ENCODE results near the gene TP53TG3D.
"Not testable (repeated sequence)": the region's sequence is repeated elsewhere in the genome, so short reads cannot be mapped to it uniquely, and the experiment has no call there.

The TP53TG3D gene, protein sequence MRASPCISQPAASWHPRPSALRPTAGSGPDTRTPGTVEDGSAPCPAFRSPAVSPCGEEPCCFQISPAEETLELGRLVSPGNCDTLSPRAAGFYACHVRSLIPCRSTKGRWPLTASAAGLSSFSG

DNA sequence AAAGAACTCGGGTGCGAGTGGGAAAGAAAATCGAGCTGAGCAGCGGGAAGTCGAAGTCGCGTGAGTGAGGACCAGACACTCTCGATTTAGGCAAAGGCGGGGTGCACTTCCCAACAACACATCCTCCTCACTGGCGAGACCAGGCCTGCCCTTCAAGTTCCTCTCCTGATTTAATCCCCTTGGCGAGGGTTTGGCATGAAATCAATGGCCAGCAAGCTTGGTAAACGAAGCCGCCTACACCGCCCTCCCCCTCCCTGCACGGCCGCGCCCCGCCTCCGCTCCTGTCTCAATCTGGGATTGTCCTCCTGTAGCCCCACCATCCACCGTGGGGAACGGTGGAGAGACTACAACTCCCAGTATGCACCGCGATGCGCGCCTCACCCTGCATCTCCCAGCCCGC is at the start of gene TP53TG3D:
Gene TP53TG3D (plus strand): TSS at position 301 of the 400 bp plus-strand sequence. CDS start 68 bp downstream, at position 369.
- H3K9me3 ChIP-seq (ENCODE audit: control insufficient read depth, insufficient read depth, low read length); H3K36me3 ChIP-seq (ENCODE audit: control insufficient read depth, insufficient read depth, low read length); H3K9ac ChIP-seq (ENCODE audit: low read depth, low read length); H3K4me1 ChIP-seq (ENCODE audit: control insufficient read depth, insufficient read depth, low read length); H3K27me3 ChIP-seq (ENCODE audit: control insufficient read depth, insufficient read depth, low read length); H3K4me3 ChIP-seq (ENCODE audit: low read depth, low read length): not testable (repeated sequence)

DNA sequence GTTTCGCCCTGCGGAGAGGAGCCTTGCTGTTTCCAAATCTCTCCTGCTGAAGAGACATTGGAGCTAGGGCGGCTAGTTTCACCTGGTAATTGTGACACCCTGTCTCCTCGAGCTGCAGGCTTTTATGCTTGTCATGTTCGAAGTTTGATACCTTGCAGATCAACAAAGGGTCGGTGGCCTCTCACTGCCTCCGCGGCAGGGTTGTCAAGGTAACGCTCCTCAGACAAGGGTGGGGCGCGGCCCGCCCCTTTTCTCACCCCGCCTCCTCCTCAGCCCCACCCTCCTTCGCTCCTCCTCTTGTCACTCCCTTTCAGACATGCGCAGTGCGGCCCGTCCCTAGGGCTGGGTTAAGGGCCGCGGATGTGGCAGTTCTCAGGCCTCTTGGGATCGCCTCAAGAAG is 421 bp downstream of the TP53TG3D start:
- not testable (repeated sequence) for H3K4me3 ChIP-seq (ENCODE audit: low read depth, low read length); H3K36me3 ChIP-seq (ENCODE audit: control insufficient read depth, insufficient read depth, low read length); H3K4me1 ChIP-seq (ENCODE audit: control insufficient read depth, insufficient read depth, low read length); H3K27me3 ChIP-seq (ENCODE audit: control insufficient read depth, insufficient read depth, low read length); H3K9me3 ChIP-seq (ENCODE audit: control insufficient read depth, insufficient read depth, low read length); H3K9ac ChIP-seq (ENCODE audit: low read depth, low read length)

DNA sequence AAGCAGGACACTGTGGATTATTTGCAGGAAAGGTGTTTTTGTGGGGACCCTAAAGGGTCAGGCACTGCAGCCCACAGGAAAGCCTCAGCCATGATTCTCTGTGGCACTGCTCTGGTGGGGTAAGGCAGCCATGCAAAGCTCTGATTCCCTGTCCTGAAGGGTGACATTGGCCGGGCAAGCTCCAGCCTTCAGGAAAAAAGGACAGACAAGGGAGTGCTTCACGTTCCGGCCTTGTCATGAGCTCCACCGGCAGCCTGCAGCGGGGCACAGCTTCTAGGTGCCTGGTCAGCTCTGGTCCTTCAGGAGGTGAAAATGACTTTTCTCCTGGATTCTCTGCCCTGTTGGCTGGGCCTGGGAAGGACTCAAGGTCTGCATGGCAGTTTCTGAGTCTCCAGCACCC is 8.4 kb downstream of the TP53TG3D start:
- H3K27me3 ChIP-seq (ENCODE audit: control insufficient read depth, insufficient read depth, low read length); H3K9me3 ChIP-seq (ENCODE audit: control insufficient read depth, insufficient read depth, low read length); H3K4me1 ChIP-seq (ENCODE audit: control insufficient read depth, insufficient read depth, low read length); H3K9ac ChIP-seq (ENCODE audit: low read depth, low read length); H3K36me3 ChIP-seq (ENCODE audit: control insufficient read depth, insufficient read depth, low read length); H3K4me3 ChIP-seq (ENCODE audit: low read depth, low read length): not testable (repeated sequence)

DNA sequence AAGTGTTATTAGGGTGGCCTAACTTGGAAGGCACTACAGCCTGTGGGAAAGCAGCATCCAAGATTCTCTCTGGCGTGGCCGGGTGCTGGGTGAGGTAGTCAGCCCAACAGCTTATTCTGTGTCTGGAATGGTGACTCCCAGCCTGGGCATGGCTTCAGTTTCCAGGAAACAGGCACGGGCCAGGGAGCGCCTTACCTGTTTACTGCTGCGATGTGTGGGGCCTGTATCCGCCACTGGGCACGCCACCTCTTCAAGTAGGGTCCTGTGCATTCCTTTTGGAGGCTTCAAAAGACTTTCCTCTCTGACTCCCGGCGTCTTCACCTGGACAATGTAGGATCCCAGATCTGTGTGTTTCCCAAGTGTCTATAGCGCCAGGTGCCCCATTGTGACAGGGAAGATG is 10.5 kb downstream of the TP53TG3D start:
- H3K9ac ChIP-seq (ENCODE audit: low read depth, low read length); H3K9me3 ChIP-seq (ENCODE audit: control insufficient read depth, insufficient read depth, low read length); H3K4me1 ChIP-seq (ENCODE audit: control insufficient read depth, insufficient read depth, low read length); H3K27me3 ChIP-seq (ENCODE audit: control insufficient read depth, insufficient read depth, low read length); H3K4me3 ChIP-seq (ENCODE audit: low read depth, low read length); H3K36me3 ChIP-seq (ENCODE audit: control insufficient read depth, insufficient read depth, low read length): not testable (repeated sequence)

DNA sequence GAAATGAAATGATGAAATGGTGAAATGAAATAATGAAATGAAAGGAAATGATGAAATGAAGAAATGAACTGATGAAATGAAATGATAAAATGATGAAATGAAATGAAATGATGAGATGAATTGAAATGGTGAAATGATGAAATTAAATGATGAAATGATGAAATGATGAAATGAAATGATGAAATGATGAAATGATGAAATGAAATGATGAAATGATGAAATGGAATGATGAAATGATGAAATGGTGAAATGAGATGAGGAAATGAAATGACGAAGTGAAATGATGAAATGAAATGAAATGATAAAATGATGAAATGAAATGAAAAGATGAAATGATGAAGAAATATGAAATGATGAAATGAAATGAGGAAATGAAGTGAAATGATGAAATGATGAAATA is 28.8 kb downstream of the TP53TG3D start:
- not testable (repeated sequence) for H3K9me3 ChIP-seq (ENCODE audit: control insufficient read depth, insufficient read depth, low read length); H3K4me3 ChIP-seq (ENCODE audit: low read depth, low read length); H3K9ac ChIP-seq (ENCODE audit: low read depth, low read length); H3K27me3 ChIP-seq (ENCODE audit: control insufficient read depth, insufficient read depth, low read length); H3K36me3 ChIP-seq (ENCODE audit: control insufficient read depth, insufficient read depth, low read length); H3K4me1 ChIP-seq (ENCODE audit: control insufficient read depth, insufficient read depth, low read length)

DNA sequence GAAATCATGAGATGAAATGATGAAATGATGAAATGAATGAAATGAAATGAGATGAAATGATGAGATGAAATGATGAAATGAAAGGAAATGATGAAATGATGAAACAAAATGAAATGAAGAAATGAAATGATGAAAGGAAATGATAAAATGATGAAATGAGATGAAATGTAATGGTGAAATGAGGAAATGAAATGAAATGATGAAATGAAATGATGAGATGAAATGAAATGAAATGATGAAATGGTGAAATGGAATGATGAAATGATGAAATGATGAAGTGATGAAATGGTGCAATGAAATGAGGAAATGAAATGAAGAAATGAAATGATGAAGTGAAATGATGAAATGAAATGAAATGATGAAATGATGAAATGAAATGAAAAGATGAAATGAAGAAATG is 29.9 kb downstream of the TP53TG3D start:
- not testable (repeated sequence) for H3K36me3 ChIP-seq (ENCODE audit: control insufficient read depth, insufficient read depth, low read length); H3K9ac ChIP-seq (ENCODE audit: low read depth, low read length); H3K4me1 ChIP-seq (ENCODE audit: control insufficient read depth, insufficient read depth, low read length); H3K4me3 ChIP-seq (ENCODE audit: low read depth, low read length); H3K9me3 ChIP-seq (ENCODE audit: control insufficient read depth, insufficient read depth, low read length); H3K27me3 ChIP-seq (ENCODE audit: control insufficient read depth, insufficient read depth, low read length)

DNA sequence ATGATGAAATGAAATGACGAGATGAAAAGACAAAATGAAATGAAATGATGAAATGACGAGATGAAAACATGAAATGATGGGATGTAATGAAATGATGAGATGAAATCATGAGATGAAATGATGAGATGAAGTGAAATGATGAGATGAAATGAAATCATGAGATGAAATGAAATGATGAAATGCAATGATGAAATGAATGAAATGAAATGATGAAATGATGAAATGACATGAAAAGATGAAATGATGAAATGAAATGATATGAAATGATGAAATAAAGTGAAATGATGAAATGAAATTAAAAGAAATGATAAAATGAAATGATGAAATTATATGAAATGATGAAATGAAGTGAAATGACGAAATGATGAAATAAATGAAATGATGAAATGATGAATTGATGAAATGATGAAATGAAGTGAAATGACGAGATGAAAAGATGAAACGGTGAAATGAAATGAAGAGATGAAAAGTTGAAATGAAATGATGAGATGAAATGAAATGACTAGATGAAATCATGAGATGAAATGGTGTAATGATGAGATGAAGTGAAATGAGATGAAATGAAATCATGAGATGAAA is 30.9 kb downstream of the TP53TG3D start:
- H3K9me3 ChIP-seq (ENCODE audit: control insufficient read depth, insufficient read depth, low read length); H3K27me3 ChIP-seq (ENCODE audit: control insufficient read depth, insufficient read depth, low read length); H3K36me3 ChIP-seq (ENCODE audit: control insufficient read depth, insufficient read depth, low read length); H3K9ac ChIP-seq (ENCODE audit: low read depth, low read length); H3K4me1 ChIP-seq (ENCODE audit: control insufficient read depth, insufficient read depth, low read length); H3K4me3 ChIP-seq (ENCODE audit: low read depth, low read length): not testable (repeated sequence)

DNA sequence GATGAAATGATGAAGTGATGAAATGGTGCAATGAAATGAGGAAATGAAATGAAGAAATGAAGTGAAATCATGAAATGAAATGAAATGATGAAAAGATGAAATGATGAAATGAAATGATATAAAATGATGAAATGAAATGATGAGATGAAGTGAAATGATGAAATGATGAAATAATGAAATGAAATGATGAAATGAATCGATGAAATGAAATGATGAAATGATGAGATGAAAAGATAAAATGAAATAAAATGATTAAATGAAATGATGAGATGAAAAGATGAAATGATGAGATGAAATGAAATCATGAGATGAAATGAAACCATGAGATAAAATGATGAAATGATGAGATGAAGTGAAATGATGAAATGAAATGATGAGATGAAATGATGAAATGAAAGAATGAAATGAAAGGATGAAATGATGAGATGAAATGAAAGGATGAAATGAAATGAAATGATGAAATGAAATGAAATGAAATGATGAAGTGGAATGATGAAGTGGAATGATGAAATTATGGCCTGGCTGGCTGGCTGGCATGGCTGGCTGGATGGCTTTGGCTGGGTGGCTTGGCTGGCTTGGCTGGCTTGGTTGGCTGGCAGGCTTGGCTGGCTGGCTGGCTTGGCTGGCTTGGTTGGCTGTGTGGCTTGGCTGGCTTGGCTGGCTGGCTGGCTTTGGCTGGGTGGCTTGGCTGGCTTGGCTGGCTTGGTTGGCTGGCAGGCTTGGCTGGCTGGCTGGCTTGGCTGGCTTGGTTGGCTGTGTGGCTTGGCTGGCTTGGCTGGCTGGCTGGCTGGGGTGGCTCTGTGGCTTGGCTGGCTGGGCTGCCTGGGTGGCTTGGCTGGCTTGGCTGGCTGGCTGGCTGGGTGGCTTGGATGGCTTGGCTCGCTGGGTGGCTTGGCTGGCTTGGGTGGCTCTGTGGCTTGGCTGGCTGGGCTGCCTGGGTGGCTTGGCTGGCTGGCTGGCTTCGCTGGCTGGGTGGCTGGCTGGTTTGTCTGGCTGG is 32.0 kb downstream of the TP53TG3D start:
- not testable (repeated sequence) for H3K36me3 ChIP-seq (ENCODE audit: control insufficient read depth, insufficient read depth, low read length); H3K27me3 ChIP-seq (ENCODE audit: control insufficient read depth, insufficient read depth, low read length); H3K9me3 ChIP-seq (ENCODE audit: control insufficient read depth, insufficient read depth, low read length); H3K4me3 ChIP-seq (ENCODE audit: low read depth, low read length); H3K9ac ChIP-seq (ENCODE audit: low read depth, low read length); H3K4me1 ChIP-seq (ENCODE audit: control insufficient read depth, insufficient read depth, low read length)

DNA sequence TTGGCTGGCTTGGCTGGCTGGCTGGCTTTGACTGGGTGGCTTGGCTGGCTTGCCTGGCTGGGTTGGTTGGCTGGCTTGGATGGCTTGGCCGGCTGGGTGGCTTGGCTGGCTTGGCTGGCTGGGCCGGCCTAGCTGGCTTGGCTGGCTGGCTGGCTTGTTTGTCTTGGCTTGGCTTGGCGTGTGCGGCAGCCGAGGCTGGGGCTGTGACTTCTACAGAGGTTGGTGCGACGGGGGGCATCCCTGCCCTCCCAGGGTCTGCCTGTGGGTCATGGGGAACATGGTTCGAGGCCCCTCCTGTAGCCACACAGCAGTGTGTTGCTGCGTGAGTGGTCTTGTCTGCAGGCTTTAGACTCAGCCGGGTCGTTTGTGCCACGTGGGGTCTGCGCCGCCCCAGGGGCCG is 33.1 kb downstream of the TP53TG3D start:
- not testable (repeated sequence) for H3K27me3 ChIP-seq (ENCODE audit: control insufficient read depth, insufficient read depth, low read length); H3K4me1 ChIP-seq (ENCODE audit: control insufficient read depth, insufficient read depth, low read length); H3K36me3 ChIP-seq (ENCODE audit: control insufficient read depth, insufficient read depth, low read length); H3K4me3 ChIP-seq (ENCODE audit: low read depth, low read length); H3K9me3 ChIP-seq (ENCODE audit: control insufficient read depth, insufficient read depth, low read length); H3K9ac ChIP-seq (ENCODE audit: low read depth, low read length)

DNA sequence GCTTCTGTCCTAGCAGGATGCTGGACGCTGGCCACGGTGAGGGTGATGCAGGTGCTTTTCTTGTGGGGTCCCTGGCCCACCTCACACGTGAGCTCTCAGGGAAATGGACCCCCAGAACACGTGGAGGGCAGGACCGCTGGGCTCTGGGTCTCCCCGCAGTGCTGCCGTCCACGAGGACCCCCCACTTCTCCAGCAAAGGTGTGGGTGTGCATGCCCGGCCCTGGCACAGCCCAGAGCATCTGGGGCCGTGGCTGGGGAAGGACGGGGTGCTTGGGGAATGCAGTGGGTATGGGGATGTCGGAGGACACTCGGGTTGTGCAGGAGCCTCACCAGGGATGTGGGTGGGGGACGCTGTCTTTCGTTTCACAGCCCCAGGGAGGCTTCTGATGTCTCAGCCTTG is 34.7 kb downstream of the TP53TG3D start:
- H3K4me1 ChIP-seq (ENCODE audit: control insufficient read depth, insufficient read depth, low read length); H3K9me3 ChIP-seq (ENCODE audit: control insufficient read depth, insufficient read depth, low read length); H3K36me3 ChIP-seq (ENCODE audit: control insufficient read depth, insufficient read depth, low read length); H3K9ac ChIP-seq (ENCODE audit: low read depth, low read length); H3K4me3 ChIP-seq (ENCODE audit: low read depth, low read length); H3K27me3 ChIP-seq (ENCODE audit: control insufficient read depth, insufficient read depth, low read length): not testable (repeated sequence)

DNA sequence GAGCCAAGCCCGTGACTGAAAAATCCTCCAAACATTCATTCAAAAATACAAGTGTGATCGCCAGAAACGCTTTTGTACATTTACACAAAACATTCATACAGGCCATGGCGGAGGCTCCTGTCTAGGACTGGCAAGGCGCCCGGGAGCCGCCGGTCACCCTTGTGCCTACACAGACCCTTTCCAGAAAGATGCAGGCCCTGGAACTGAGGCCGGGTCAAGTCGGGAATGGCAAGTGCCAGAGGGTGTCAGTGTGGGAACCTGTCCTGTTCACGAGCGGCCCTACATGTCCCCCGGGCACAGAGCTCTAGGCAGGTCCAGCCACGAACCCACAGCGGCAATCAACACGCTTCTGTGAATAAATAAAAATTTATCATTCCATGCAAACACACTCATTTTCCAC is 36.1 kb downstream of the TP53TG3D start:
- not testable (repeated sequence) for H3K4me3 ChIP-seq (ENCODE audit: low read depth, low read length); H3K27me3 ChIP-seq (ENCODE audit: control insufficient read depth, insufficient read depth, low read length); H3K9ac ChIP-seq (ENCODE audit: low read depth, low read length); H3K36me3 ChIP-seq (ENCODE audit: control insufficient read depth, insufficient read depth, low read length); H3K9me3 ChIP-seq (ENCODE audit: control insufficient read depth, insufficient read depth, low read length); H3K4me1 ChIP-seq (ENCODE audit: control insufficient read depth, insufficient read depth, low read length)

DNA sequence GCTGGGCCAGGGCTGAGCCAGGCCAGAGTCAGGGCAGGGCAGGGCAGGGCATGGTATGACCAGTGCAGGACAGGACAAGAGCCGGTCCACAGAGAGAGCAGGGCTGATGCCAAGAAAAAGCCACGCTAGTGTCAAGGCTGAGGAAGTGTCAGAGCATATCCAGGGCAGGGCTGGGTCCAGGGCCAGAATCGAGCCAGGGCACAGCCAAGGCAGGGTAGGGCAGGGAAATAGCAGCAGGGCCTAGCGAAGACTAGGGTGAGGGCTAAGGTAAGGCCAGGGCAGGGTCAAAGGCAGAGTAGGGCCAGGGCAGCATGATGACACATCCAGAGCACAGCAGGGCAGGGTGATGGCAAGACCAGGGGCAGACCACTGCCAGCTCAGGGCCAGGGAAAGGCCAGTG is 49.7 kb downstream of the TP53TG3D start:
- H3K9me3 ChIP-seq (ENCODE audit: control insufficient read depth, insufficient read depth, low read length); H3K4me3 ChIP-seq (ENCODE audit: low read depth, low read length); H3K27me3 ChIP-seq (ENCODE audit: control insufficient read depth, insufficient read depth, low read length); H3K4me1 ChIP-seq (ENCODE audit: control insufficient read depth, insufficient read depth, low read length); H3K9ac ChIP-seq (ENCODE audit: low read depth, low read length); H3K36me3 ChIP-seq (ENCODE audit: control insufficient read depth, insufficient read depth, low read length): not testable (repeated sequence)

Data from iPS-15b (cell line).